ENCODE data around the gene PPP1R9B. TPM values are rescaled to one million over a fixed set of nuclear protein-coding genes. Genes with fewer than 3 reads are reported as not detected.

Gene PPP1R9B
- total RNA-seq, 2 donors from 2014 or later = 24.1 to 34.6 TPM

GRCh38 chr17:50137042-50137441, 13.4 kb downstream of the PPP1R9B start:
- TF ChIP-seq, protein P1, sequence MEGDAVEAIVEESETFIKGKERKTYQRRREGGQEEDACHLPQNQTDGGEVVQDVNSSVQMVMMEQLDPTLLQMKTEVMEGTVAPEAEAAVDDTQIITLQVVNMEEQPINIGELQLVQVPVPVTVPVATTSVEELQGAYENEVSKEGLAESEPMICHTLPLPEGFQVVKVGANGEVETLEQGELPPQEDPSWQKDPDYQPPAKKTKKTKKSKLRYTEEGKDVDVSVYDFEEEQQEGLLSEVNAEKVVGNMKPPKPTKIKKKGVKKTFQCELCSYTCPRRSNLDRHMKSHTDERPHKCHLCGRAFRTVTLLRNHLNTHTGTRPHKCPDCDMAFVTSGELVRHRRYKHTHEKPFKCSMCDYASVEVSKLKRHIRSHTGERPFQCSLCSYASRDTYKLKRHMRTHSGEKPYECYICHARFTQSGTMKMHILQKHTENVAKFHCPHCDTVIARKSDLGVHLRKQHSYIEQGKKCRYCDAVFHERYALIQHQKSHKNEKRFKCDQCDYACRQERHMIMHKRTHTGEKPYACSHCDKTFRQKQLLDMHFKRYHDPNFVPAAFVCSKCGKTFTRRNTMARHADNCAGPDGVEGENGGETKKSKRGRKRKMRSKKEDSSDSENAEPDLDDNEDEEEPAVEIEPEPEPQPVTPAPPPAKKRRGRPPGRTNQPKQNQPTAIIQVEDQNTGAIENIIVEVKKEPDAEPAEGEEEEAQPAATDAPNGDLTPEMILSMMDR (conservative IDR thresholded peaks at IDR 0.05) = no peak
- Histone ChIP-seq H3K36me3 (ENCODE audit: control insufficient read depth, insufficient read depth, low read length) (peaks cover 58% of the 10 kb centered on the region), H3K9me3 (ENCODE audit: control insufficient read depth, low read length) (no peaks in the 10 kb centered on the region), H3K27ac (ENCODE audit: low read depth, low read length) (no peak overlapping the region), H3K9ac (ENCODE audit: extremely low read depth, low read length, poor library complexity, severe bottlenecking) (no peak overlapping the region), H3K27me3 (ENCODE audit: control insufficient read depth, insufficient read depth, low read length, poor library complexity, severe bottlenecking) (no peaks in the 10 kb centered on the region), H3K4me1 (ENCODE audit: control insufficient read depth, insufficient read depth, low read length) (peaks cover 3% of the 10 kb centered on the region), H3K4me3 (ENCODE audit: low read length) (no peak overlapping the region)
- H3K27ac Mint-ChIP-seq = no peak overlapping the region
- H3K4me1 Mint-ChIP-seq = peaks cover 7% of the 10 kb centered on the region
- no peak overlapping the region for H3K4me3 Mint-ChIP-seq
- H3K36me3 Mint-ChIP-seq (ENCODE audit: low read depth) = peaks cover 55% of the 10 kb centered on the region
- DNase-seq = no peak
- H3K27me3 Mint-ChIP-seq (ENCODE audit: insufficient read depth) = peaks cover 2% of the 10 kb centered on the region
- 95 to 100% methylated on average over 3 to 4 of the region's 4 CpGs for WGBS, 2 experiments (ENCODE audit: insufficient coverage in 1 of 2, insufficient read length in 1 of 2)
- no peaks in the 10 kb centered on the region for H3K9me3 Mint-ChIP-seq

- peaks cover 7% of the 10 kb centered on the region for H3K4me1 Mint-ChIP-seq
- H3K36me3 Mint-ChIP-seq (ENCODE audit: low read depth) = peaks cover 46% of the 10 kb centered on the region
- Histone ChIP-seq H3K4me1 (ENCODE audit: control insufficient read depth, insufficient read depth, low read length) (peaks cover 3% of the 10 kb centered on the region), H3K9me3 (ENCODE audit: control insufficient read depth, low read length) (no peaks in the 10 kb centered on the region), H3K36me3 (ENCODE audit: control insufficient read depth, insufficient read depth, low read length) (peaks cover 53% of the 10 kb centered on the region), H3K9ac (ENCODE audit: extremely low read depth, low read length, poor library complexity, severe bottlenecking) (no peak overlapping the region), H3K27ac (ENCODE audit: low read depth, low read length) (no peak overlapping the region), H3K4me3 (ENCODE audit: low read length) (no peak overlapping the region), H3K27me3 (ENCODE audit: control insufficient read depth, insufficient read depth, low read length, poor library complexity, severe bottlenecking) (no peaks in the 10 kb centered on the region)
- H3K4me3 Mint-ChIP-seq = no peak overlapping the region
- peaks cover 10% of the 10 kb centered on the region for H3K27me3 Mint-ChIP-seq (ENCODE audit: insufficient read depth)
- DNase-seq = no peak
- TF ChIP-seq, protein P1 (conservative IDR thresholded peaks at IDR 0.05) = no peak
- no peak overlapping the region for H3K27ac Mint-ChIP-seq
- 90 to 98% methylated on average over 8 to 11 of the region's 11 CpGs for WGBS, 2 experiments (ENCODE audit: insufficient coverage in 1 of 2, insufficient read length in 1 of 2)
- no peaks in the 10 kb centered on the region for H3K9me3 Mint-ChIP-seq
Observed at GRCh38 chr17:50136096-50136687, 14.3 kb downstream of the PPP1R9B start.

- H3K9ac ChIP-seq (ENCODE audit: extremely low read depth, low read length, poor library complexity, severe bottlenecking) = no peak overlapping the region
Observed at GRCh38 chr17:50135316-50136095, 15.0 kb downstream of the PPP1R9B start.

More at GRCh38 chr17:50135316-50136095, 15.0 kb downstream of the PPP1R9B start:
- no peak overlapping the region for H3K4me3 Mint-ChIP-seq
- Histone ChIP-seq H3K4me1 (ENCODE audit: control insufficient read depth, insufficient read depth, low read length) (peaks cover 3% of the 10 kb centered on the region), H3K27me3 (ENCODE audit: control insufficient read depth, insufficient read depth, low read length, poor library complexity, severe bottlenecking) (no peaks in the 10 kb centered on the region), H3K9me3 (ENCODE audit: control insufficient read depth, low read length) (no peaks in the 10 kb centered on the region), H3K36me3 (ENCODE audit: control insufficient read depth, insufficient read depth, low read length) (peaks cover 48% of the 10 kb centered on the region), H3K27ac (ENCODE audit: low read depth, low read length) (no peak overlapping the region), H3K4me3 (ENCODE audit: low read length) (no peak overlapping the region)
- peaks cover 39% of the 10 kb centered on the region for H3K36me3 Mint-ChIP-seq (ENCODE audit: low read depth)
- WGBS, 2 experiments (ENCODE audit: insufficient coverage in 1 of 2, insufficient read length in 1 of 2) = 89 to 94% methylated on average over 6 to 16 of the region's 16 CpGs
- no peaks in the 10 kb centered on the region for H3K9me3 Mint-ChIP-seq
- H3K4me1 Mint-ChIP-seq = peaks cover 12% of the 10 kb centered on the region
- TF ChIP-seq, protein P1 (conservative IDR thresholded peaks at IDR 0.05) = no peak
- H3K27me3 Mint-ChIP-seq (ENCODE audit: insufficient read depth) = peaks cover 17% of the 10 kb centered on the region
- no peak for DNase-seq
- H3K27ac Mint-ChIP-seq = no peak overlapping the region
